Measurements from ENCODE around the gene DDX59.

DDX59 gene

GRCh38 chr1:200686620-200687019 is 16.9 kb upstream of the DDX59 start:
- CTCF ChIA-PET, result no interaction called here
- no peak for TF ChIP-seq CTCF (IDR thresholded peaks at IDR 0.05; ENCODE audit: insufficient read depth, low read length, missing control alignments)
- POLR2A ChIA-PET, result no interaction called here

GRCh38 chr1:200684015-200684414 is 14.3 kb upstream of the DDX59 start:
- DNase-seq (ENCODE audit: low read depth, low spot score), result no peak
- ChIA-PET POLR2A (no interaction called here), CTCF (interaction anchor here (1.1 kb wide), 1 partner anchor 10 kb away, joined by 3 read pairs; no protein-coding TSS in a partner anchor)
- no peak overlapping the region for H3K4me3 ChIP-seq (ENCODE audit: low read depth, low read length)
- TF ChIP-seq CTCF (IDR thresholded peaks at IDR 0.05; ENCODE audit: insufficient read depth, low read length, missing control alignments), result no peak

More at GRCh38 chr1:200686620-200687019, 16.9 kb upstream of the DDX59 start:
- DNase-seq (ENCODE audit: low read depth, low spot score), result no peak
- no peak overlapping the region for H3K4me3 ChIP-seq (ENCODE audit: low read depth, low read length)

GRCh38 chr1:200683298-200683697 is 13.6 kb upstream of the DDX59 start:
- CTCF ChIA-PET, result no interaction called here
- POLR2A ChIA-PET, result no interaction called here
- DNase-seq (ENCODE audit: low read depth, low spot score), result no peak
- no peak overlapping the region for H3K4me3 ChIP-seq (ENCODE audit: low read depth, low read length)
- no peak for TF ChIP-seq CTCF (IDR thresholded peaks at IDR 0.05; ENCODE audit: insufficient read depth, low read length, missing control alignments)

GRCh38 chr1:200681231-200681630 is 11.5 kb upstream of the DDX59 start:
- ChIA-PET CTCF (interaction anchor here (0.7 kb wide), 1 partner anchor 156 kb away, joined by 3 read pairs; no protein-coding TSS in a partner anchor), POLR2A (no interaction called here)
- no peak for TF ChIP-seq CTCF (IDR thresholded peaks at IDR 0.05; ENCODE audit: insufficient read depth, low read length, missing control alignments)
- DNase-seq (ENCODE audit: low read depth, low spot score), result no peak
- H3K4me3 ChIP-seq (ENCODE audit: low read depth, low read length), result no peak overlapping the region

- POLR2A ChIA-PET, result no interaction called here
- no peak for DNase-seq (ENCODE audit: low read depth, low spot score)
- CTCF ChIA-PET, result no interaction called here
- no peak overlapping the region for H3K4me3 ChIP-seq (ENCODE audit: low read depth, low read length)
- TF ChIP-seq CTCF (IDR thresholded peaks at IDR 0.05; ENCODE audit: insufficient read depth, low read length, missing control alignments), result no peak
Measured at GRCh38 chr1:200676829-200677228, 7.1 kb upstream of the DDX59 start.

GRCh38 chr1:200675588-200675852 is 5.8 kb upstream of the DDX59 start:
- no peak for TF ChIP-seq CTCF (IDR thresholded peaks at IDR 0.05; ENCODE audit: insufficient read depth, low read length, missing control alignments)
- CTCF ChIA-PET, result interaction anchor here (1.1 kb wide), 1 partner anchor 53 kb away, joined by 4 read pairs; no protein-coding TSS in a partner anchor
- no peak overlapping the region for H3K4me3 ChIP-seq (ENCODE audit: low read depth, low read length)
- no peak for DNase-seq (ENCODE audit: low read depth, low spot score)
- POLR2A ChIA-PET, result no interaction called here

Data from AG04449 (cell line).